ENCODE measurements around the gene CCDC92B.
"Not testable (repeated sequence)": the region's sequence is repeated elsewhere in the genome, so short reads cannot be mapped to it uniquely, and the experiment has no call there.

DNA sequence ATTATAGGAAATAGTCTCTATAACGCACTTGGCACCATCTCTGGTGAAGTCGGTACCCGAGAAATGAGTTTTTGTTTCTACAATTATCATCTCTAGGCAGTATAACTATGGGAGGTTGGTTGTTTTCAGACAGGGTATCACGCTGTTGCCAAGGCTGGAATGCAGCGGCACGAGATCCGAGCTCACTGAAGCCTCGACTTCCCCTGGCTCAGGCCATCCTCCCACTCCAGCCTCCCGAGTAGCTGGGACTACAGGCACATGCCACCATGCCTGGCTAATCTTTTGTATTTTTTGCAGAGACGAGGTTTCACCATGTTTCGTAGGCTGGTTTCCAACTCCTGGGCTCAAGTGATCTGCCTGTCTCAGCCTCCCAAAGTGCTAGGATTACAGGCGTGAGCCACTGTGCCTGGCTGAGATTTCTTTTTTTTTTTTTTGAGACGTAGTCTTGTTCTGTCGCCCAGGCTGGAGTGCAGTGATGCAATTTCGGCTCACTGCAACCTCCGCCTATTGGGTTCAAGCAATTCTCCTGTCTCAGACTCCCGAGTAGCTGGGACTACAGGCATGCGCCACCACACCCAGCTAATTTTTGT is 50.1 kb downstream of the CCDC92B start:
- not testable (repeated sequence) for TF ChIP-seq CTCF (IDR thresholded peaks at IDR 0.05); POLR2A (IDR thresholded peaks at IDR 0.05); POLR2AphosphoS5 (IDR thresholded peaks at IDR 0.05); EP300 (IDR thresholded peaks at IDR 0.05; ENCODE audit: low read depth)

All from transverse colon (tissue), 4 donors.